Measurements from ENCODE around the gene TRIM63. TPM values are rescaled to one million over a fixed set of nuclear protein-coding genes. Genes with fewer than 3 reads are reported as not detected.

The TRIM63 gene
- polyA plus RNA-seq, 1 of the 3 experiments (the other 2 are of a cell fraction) = not detected

- peaks cover 5 to 13% of the 10 kb centered on the region in 2 experiments for H3K4me1 ChIP-seq (ENCODE audit: control insufficient read depth in 1 of 2, insufficient read depth in 2 of 2, low read depth in 1 of 2, low read length in 1 of 2)
- TF ChIP-seq SIN3A (IDR thresholded peaks at IDR 0.05; ENCODE audit: borderline replicate concordance, low read depth, low read length) = no peak
- TF ChIP-seq MAX (IDR thresholded peaks at IDR 0.05; ENCODE audit: low read depth) = 0 out of 2 replicates have a peak, but pooled peaks have one; percentile 13
- H3K9me2 ChIP-seq = no peaks in the 10 kb centered on the region
- H3K27me3 ChIP-seq (ENCODE audit: insufficient read depth) = no peaks in the 10 kb centered on the region
- peaks cover 24% of the 10 kb centered on the region for H3K79me2 ChIP-seq (ENCODE audit: insufficient read depth)
- H3K4me3 ChIP-seq (ENCODE audit: low read depth in 2 of 2, low read length in 1 of 2) = peak overlapping the region; percentile 94 to 99
- no peak for DNase-seq
- WGBS (ENCODE audit: low lambda C conversion rate) = 9% methylated on average over 8 of the region's 9 CpGs
- peak overlapping the region; percentile 98 for H2AFZ ChIP-seq (ENCODE audit: low read depth)
- no peaks in the 10 kb centered on the region for H4K20me1 ChIP-seq (ENCODE audit: insufficient read depth)
- CTCF ChIA-PET = interaction anchor here (0.6 to 15.7 kb wide), 5 partner anchors 9 to 445 kb away, joined by 3 to 235 read pairs (median 5); partner anchors contain the start of gene CEP85
- H3K36me3 ChIP-seq (replicated peaks in 1 of 2; ENCODE audit: control insufficient read depth in 1 of 2, insufficient read depth in 2 of 2, low read length in 1 of 2) = peaks cover 15 to 16% of the 10 kb centered on the region in 2 experiments
- POLR2A ChIA-PET = interaction anchor here (0.7 to 1.9 kb wide), 4 partner anchors 9 to 43 kb away, joined by 3 to 6 read pairs (median 4); no protein-coding TSS in a partner anchor
- H3F3A ChIP-seq (replicated peaks; ENCODE audit: insufficient read depth) = no peaks in the 10 kb centered on the region
- H3K4me2 ChIP-seq = peak overlapping the region; percentile 99
- H3K9ac ChIP-seq = peak overlapping the region; percentile 83
- no peaks in the 10 kb centered on the region for H3K9me3 ChIP-seq
- H3K27ac ChIP-seq (ENCODE audit: low read depth in 2 of 2, low read length in 1 of 2) = peak overlapping the region in 1 of 2 experiments; percentile 90; a peak in 3 of 4 replicates
These were observed 45.0 kb upstream of the TRIM63 start for GRCh38 chr1:26112407-26112775.

DNA sequence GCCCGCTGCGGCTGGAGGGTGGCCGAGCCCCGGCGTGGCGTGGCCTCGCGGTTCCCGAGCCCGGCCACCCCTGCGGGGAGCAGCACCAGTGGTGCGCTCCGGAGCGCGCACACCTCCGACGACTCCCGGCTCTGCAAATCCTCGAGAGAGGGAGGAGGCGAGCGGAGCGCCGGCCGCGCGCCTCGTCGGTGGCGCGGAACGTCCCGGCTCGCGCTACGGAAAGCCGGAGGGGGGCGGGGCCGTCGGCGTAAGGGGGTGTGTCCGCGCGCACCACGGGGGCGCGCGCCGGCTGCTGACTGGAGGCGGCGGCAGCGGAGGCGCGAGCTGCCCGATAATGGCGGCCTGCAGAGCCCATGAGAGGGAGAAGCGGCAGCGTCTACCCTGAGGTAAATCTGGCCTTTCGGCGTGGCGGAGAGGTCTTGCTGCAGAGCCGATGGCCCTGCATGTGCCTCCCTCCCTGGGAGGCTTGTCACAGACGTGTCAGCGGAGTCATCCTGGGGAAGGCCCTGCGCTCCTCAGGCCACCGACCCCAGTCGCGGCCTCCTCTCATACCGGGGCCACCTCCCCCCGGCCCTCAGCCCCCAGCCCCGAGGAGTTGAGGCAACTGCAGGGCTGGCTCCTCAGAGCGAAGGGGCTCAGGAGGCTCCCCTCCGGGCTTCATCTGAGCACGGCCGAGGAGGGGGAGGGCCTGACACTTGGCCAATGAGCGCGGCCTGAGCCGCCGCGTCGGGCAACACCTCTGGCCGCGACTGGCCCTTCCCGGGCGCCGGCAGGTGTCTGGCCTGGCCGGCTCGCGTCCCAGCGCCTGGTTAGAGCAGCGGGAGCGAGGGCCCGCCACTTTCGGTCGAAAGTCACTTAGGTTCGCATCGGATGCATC is 44.3 kb upstream of the TRIM63 start, which contains the start of gene PDIK1L:
Gene PDIK1L (plus strand): TSS at position 295 of the 877 bp plus-strand sequence. CDS start 2,485 bp downstream, outside the sequence.
- H3K4me2 ChIP-seq = peak within 1 kb of the TSS; percentile 99
- peaks cover 24% of the 10 kb centered on the region for H3K79me2 ChIP-seq (ENCODE audit: insufficient read depth)
- no peaks in the 10 kb centered on the region for H3K9me2 ChIP-seq
- H3K4me1 ChIP-seq (ENCODE audit: control insufficient read depth in 1 of 2, insufficient read depth in 2 of 2, low read depth in 1 of 2, low read length in 1 of 2) = peaks cover 5 to 13% of the 10 kb centered on the region in 2 experiments
- H3F3A ChIP-seq (replicated peaks; ENCODE audit: insufficient read depth) = no peaks in the 10 kb centered on the region
- ChIA-PET CTCF (interaction anchor here (0.6 to 15.7 kb wide), 6 partner anchors 10 to 210 kb away, joined by 3 to 235 read pairs (median 4); partner anchors contain the start of gene CEP85), POLR2A (interaction anchor here (0.9 to 1.9 kb wide), 5 partner anchors 10 to 58 kb away, joined by 3 to 6 read pairs (median 4); partner anchors contain the start of gene ZNF593)
- 2% methylated on average over 19 of the region's 96 CpGs for WGBS (ENCODE audit: low lambda C conversion rate)
- peak within 1 kb of the TSS; percentile 94 to 99 for H3K4me3 ChIP-seq (ENCODE audit: low read depth in 2 of 2, low read length in 1 of 2)
- H3K27ac ChIP-seq (ENCODE audit: low read depth in 2 of 2, low read length in 1 of 2) = peak within 1 kb of the TSS; percentile 72 to 94
- H2AFZ ChIP-seq (ENCODE audit: low read depth) = peak within 1 kb of the TSS; percentile 98
- H3K9ac ChIP-seq = peak within 1 kb of the TSS; percentile 85
- H3K9me3 ChIP-seq = no peaks in the 10 kb centered on the region
- no peaks in the 10 kb centered on the region for H3K27me3 ChIP-seq (ENCODE audit: insufficient read depth)
- no peaks in the 10 kb centered on the region for H4K20me1 ChIP-seq (ENCODE audit: insufficient read depth)
- DNase-seq = peak; percentile 96
- peaks cover 15 to 16% of the 10 kb centered on the region in 2 experiments for H3K36me3 ChIP-seq (replicated peaks in 1 of 2; ENCODE audit: control insufficient read depth in 1 of 2, insufficient read depth in 2 of 2, low read length in 1 of 2)
- no peak for TF ChIP-seq FOXM1 (IDR thresholded peaks at IDR 0.05; ENCODE audit: low read depth)
- no peak for TF ChIP-seq USF2 (IDR thresholded peaks at IDR 0.05; ENCODE audit: borderline replicate concordance, low read depth, low read length)
- no peak for TF ChIP-seq RXRA (IDR thresholded peaks at IDR 0.05; ENCODE audit: borderline replicate concordance, low read depth)
- 0 out of 2 replicates have a peak, but pooled peaks have one; percentile 27 for TF ChIP-seq RCOR1 (IDR thresholded peaks at IDR 0.05; ENCODE audit: low read length)
- TF ChIP-seq FOXJ3 (CRISPR knock-in tag; IDR thresholded peaks at IDR 0.05) = no peak
- TF ChIP-seq RFX5 (IDR thresholded peaks at IDR 0.05; ENCODE audit: low read length) = peak; percentile 74
- no peak for TF ChIP-seq MEF2A (IDR thresholded peaks at IDR 0.05; ENCODE audit: borderline replicate concordance, low read depth)
- TF ChIP-seq TEAD4 (IDR thresholded peaks at IDR 0.05; ENCODE audit: borderline replicate concordance, insufficient read depth) = no peak
- TF ChIP-seq TAF1 (IDR thresholded peaks at IDR 0.05; ENCODE audit: borderline replicate concordance, low read depth, low read length) = peak; percentile 68
- peak; percentile 70 for TF ChIP-seq POLR2AphosphoS5 (IDR thresholded peaks at IDR 0.05; ENCODE audit: low read depth, low read length)
- no peak for TF ChIP-seq FOSL2 (IDR thresholded peaks at IDR 0.05; ENCODE audit: borderline replicate concordance, low read depth)
- no peak for TF ChIP-seq TCF12 (IDR thresholded peaks at IDR 0.05)
- TF ChIP-seq, protein P1, sequence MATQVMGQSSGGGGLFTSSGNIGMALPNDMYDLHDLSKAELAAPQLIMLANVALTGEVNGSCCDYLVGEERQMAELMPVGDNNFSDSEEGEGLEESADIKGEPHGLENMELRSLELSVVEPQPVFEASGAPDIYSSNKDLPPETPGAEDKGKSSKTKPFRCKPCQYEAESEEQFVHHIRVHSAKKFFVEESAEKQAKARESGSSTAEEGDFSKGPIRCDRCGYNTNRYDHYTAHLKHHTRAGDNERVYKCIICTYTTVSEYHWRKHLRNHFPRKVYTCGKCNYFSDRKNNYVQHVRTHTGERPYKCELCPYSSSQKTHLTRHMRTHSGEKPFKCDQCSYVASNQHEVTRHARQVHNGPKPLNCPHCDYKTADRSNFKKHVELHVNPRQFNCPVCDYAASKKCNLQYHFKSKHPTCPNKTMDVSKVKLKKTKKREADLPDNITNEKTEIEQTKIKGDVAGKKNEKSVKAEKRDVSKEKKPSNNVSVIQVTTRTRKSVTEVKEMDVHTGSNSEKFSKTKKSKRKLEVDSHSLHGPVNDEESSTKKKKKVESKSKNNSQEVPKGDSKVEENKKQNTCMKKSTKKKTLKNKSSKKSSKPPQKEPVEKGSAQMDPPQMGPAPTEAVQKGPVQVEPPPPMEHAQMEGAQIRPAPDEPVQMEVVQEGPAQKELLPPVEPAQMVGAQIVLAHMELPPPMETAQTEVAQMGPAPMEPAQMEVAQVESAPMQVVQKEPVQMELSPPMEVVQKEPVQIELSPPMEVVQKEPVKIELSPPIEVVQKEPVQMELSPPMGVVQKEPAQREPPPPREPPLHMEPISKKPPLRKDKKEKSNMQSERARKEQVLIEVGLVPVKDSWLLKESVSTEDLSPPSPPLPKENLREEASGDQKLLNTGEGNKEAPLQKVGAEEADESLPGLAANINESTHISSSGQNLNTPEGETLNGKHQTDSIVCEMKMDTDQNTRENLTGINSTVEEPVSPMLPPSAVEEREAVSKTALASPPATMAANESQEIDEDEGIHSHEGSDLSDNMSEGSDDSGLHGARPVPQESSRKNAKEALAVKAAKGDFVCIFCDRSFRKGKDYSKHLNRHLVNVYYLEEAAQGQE (IDR thresholded peaks at IDR 0.05; ENCODE audit: low read depth, low read length) = 0 out of 2 replicates have a peak, but pooled peaks have one; percentile 23
- TF ChIP-seq MXI1 (IDR thresholded peaks at IDR 0.05; ENCODE audit: low read depth, low read length) = peak; percentile 94
- TF ChIP-seq, protein P2, sequence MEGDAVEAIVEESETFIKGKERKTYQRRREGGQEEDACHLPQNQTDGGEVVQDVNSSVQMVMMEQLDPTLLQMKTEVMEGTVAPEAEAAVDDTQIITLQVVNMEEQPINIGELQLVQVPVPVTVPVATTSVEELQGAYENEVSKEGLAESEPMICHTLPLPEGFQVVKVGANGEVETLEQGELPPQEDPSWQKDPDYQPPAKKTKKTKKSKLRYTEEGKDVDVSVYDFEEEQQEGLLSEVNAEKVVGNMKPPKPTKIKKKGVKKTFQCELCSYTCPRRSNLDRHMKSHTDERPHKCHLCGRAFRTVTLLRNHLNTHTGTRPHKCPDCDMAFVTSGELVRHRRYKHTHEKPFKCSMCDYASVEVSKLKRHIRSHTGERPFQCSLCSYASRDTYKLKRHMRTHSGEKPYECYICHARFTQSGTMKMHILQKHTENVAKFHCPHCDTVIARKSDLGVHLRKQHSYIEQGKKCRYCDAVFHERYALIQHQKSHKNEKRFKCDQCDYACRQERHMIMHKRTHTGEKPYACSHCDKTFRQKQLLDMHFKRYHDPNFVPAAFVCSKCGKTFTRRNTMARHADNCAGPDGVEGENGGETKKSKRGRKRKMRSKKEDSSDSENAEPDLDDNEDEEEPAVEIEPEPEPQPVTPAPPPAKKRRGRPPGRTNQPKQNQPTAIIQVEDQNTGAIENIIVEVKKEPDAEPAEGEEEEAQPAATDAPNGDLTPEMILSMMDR (IDR thresholded peaks at IDR 0.05) = no peak

Measured in SK-N-SH (cell line).